Mesendoderm (in vitro differentiated cells): Measurements from ENCODE around the gene BRI3BP.

Experiments
- DNase-seq: peaks from one replicate; pipeline ENCODE4 v3.0.0; 2013
- H2AK5ac ChIP-seq: 2 replicates; pipeline ENCODE4 v1.6.1; 2013; ENCODE audit warnings: low read length, inconsistent platforms
- H2BK120ac ChIP-seq: 2 replicates; pipeline ENCODE4 v1.6.1; 2013; ENCODE audit warnings: low read depth, mild to moderate bottlenecking, low read length, moderate library complexity, mixed read lengths
- H2BK15ac ChIP-seq: replicated peaks from 2 replicates; pipeline ENCODE4 v1.6.1; 2013; ENCODE audit warnings: low read depth, mild to moderate bottlenecking, moderate library complexity
- H2BK5ac ChIP-seq: 2 replicates; pipeline ENCODE4 v1.6.1; 2013; ENCODE audit warnings: low read length, inconsistent platforms
- H3K18ac ChIP-seq: 2 replicates; pipeline ENCODE4 v1.6.1; 2013; ENCODE audit warnings: mild to moderate bottlenecking, low read length, mixed read lengths
- H3K23ac ChIP-seq: one replicate; pipeline ENCODE4 v1.6.1; 2013; ENCODE audit warnings: low read length
- H3K27ac ChIP-seq: 2 replicates; pipeline ENCODE4 v1.5.1; 2013; ENCODE audit warnings: low read depth, mild to moderate bottlenecking, inconsistent platforms, low read length, moderate library complexity
- H3K27me3 ChIP-seq: 2 replicates; pipeline ENCODE4 v1.6.1; 2013; ENCODE audit warnings: low read length, control low read depth, mild to moderate bottlenecking, inconsistent platforms; ENCODE audit not compliant: insufficient read depth, poor library complexity
- H3K36me3 ChIP-seq: 2 replicates; pipeline ENCODE4 v1.6.1; 2013; ENCODE audit warnings: low read length, inconsistent platforms; ENCODE audit not compliant: control insufficient read depth, insufficient read depth
- H3K4ac ChIP-seq: one replicate; pipeline ENCODE4 v1.6.1; 2013; ENCODE audit warnings: low read depth, mild to moderate bottlenecking, low read length, moderate library complexity
- H3K4me1 ChIP-seq: 2 replicates; pipeline ENCODE4 v1.6.1; 2013; ENCODE audit warnings: low read depth, low read length, inconsistent platforms; ENCODE audit not compliant: control insufficient read depth
- H3K4me2 ChIP-seq: 2 replicates; pipeline ENCODE4 v1.6.1; 2013; ENCODE audit warnings: low read length
- H3K4me3 ChIP-seq: 2 replicates; pipeline ENCODE4 v1.5.1; 2013; ENCODE audit warnings: mild to moderate bottlenecking, low read length
- H3K56ac ChIP-seq: one replicate; pipeline ENCODE4 v1.6.1; 2013; ENCODE audit warnings: low read length
- H3K79me1 ChIP-seq: 2 replicates; pipeline ENCODE4 v1.6.1; 2013; ENCODE audit warnings: low read length, inconsistent platforms
- H3K79me2 ChIP-seq: 2 replicates; pipeline ENCODE4 v1.6.1; 2013; ENCODE audit warnings: mild to moderate bottlenecking, low read length; ENCODE audit not compliant: control insufficient read depth, insufficient read depth
- H3K9ac ChIP-seq: 2 replicates; pipeline ENCODE4 v1.6.1; 2013; ENCODE audit warnings: low read length, inconsistent platforms
- H4K5ac ChIP-seq: one replicate; pipeline ENCODE4 v1.6.1; 2013; ENCODE audit warnings: low read length
- H4K8ac ChIP-seq: one replicate; pipeline ENCODE4 v1.6.1; 2013; ENCODE audit warnings: low read depth, mild to moderate bottlenecking, control low read depth, low read length, moderate library complexity
- WGBS: extraction: QIAGEN DNeasy Blood & Tissue Kit; methylation state at CpG from one replicate; pipeline ENCODE4 v1.1.7; 2013; ENCODE audit warnings: low lambda C conversion rate, missing lambda C conversion rate; ENCODE audit not compliant: insufficient coverage; ENCODE audit errors: extremely low coverage; 5-methylcytosine and 5-hydroxymethylcytosine counted together

Gene BRI3BP

GRCh38 chr12:125006365-125006764 lies 12.9 kb downstream of the BRI3BP start:
- no peak overlapping the region for H3K4me3 ChIP-seq
- no peak overlapping the region for H3K56ac ChIP-seq
- H3K18ac ChIP-seq = no peak overlapping the region
- H3K79me1 ChIP-seq = peaks cover 22% of the 10 kb centered on the region
- H2BK15ac ChIP-seq = no peak overlapping the region
- no peak overlapping the region for H2AK5ac ChIP-seq
- H3K4me1 ChIP-seq = no peaks in the 10 kb centered on the region
- no peaks in the 10 kb centered on the region for H3K27me3 ChIP-seq
- no peak overlapping the region for H3K4ac ChIP-seq
- no peak overlapping the region for H2BK5ac ChIP-seq
- no peak for DNase-seq
- H2BK120ac ChIP-seq = no peak overlapping the region
- no peak overlapping the region for H3K27ac ChIP-seq
- H4K8ac ChIP-seq = no peak overlapping the region
- H3K79me2 ChIP-seq = peaks cover 27% of the 10 kb centered on the region
- H3K4me2 ChIP-seq = no peak overlapping the region
- no peaks in the 10 kb centered on the region for H3K36me3 ChIP-seq
- no peak overlapping the region for H3K23ac ChIP-seq
- H3K9ac ChIP-seq = no peak overlapping the region
- WGBS = no CpG with 5 or more reads among the region's 11 CpGs
- no peak overlapping the region for H4K5ac ChIP-seq

- H3K36me3 ChIP-seq = peaks cover 8% of the 10 kb centered on the region
- no CpG with 5 or more reads among the region's 14 CpGs for WGBS
These were observed 20.5 kb downstream of the BRI3BP start for GRCh38 chr12:125013816-125014442.

GRCh38 chr12:125014526-125014925 lies 21.1 kb downstream of the BRI3BP start:
- Histone ChIP-seq H3K18ac (no peak overlapping the region), H2BK120ac (no peak overlapping the region), H4K8ac (no peak overlapping the region), H3K4ac (no peak overlapping the region), H3K79me1 (peaks cover 5% of the 10 kb centered on the region), H3K4me1 (no peaks in the 10 kb centered on the region), H3K36me3 (peaks cover 9% of the 10 kb centered on the region), H3K4me2 (no peak overlapping the region), H3K23ac (no peak overlapping the region), H3K4me3 (no peak overlapping the region), H3K79me2 (peaks cover 3% of the 10 kb centered on the region), H4K5ac (no peak overlapping the region), H3K56ac (no peak overlapping the region), H3K27ac (no peak overlapping the region), H2AK5ac (no peak overlapping the region), H2BK15ac (no peak overlapping the region), H3K27me3 (no peaks in the 10 kb centered on the region), H3K9ac (no peak overlapping the region), H2BK5ac (no peak overlapping the region)
- DNase-seq = no peak
- WGBS = no CpG with 5 or more reads among the region's 5 CpGs

More at GRCh38 chr12:125013816-125014442, 20.5 kb downstream of the BRI3BP start:
- Histone ChIP-seq H2AK5ac (no peak overlapping the region), H3K79me2 (peaks cover 3% of the 10 kb centered on the region), H3K79me1 (peaks cover 5% of the 10 kb centered on the region), H3K27ac (no peak overlapping the region), H3K4me1 (no peaks in the 10 kb centered on the region), H3K4ac (no peak overlapping the region), H3K4me3 (no peak overlapping the region), H4K8ac (no peak overlapping the region), H2BK15ac (no peak overlapping the region), H4K5ac (no peak overlapping the region), H2BK120ac (no peak overlapping the region), H2BK5ac (no peak overlapping the region), H3K23ac (no peak overlapping the region), H3K9ac (no peak overlapping the region), H3K56ac (no peak overlapping the region), H3K18ac (no peak overlapping the region), H3K4me2 (no peak overlapping the region), H3K27me3 (no peaks in the 10 kb centered on the region)
- DNase-seq = no peak

GRCh38 chr12:125015680-125016310 lies 22.4 kb downstream of the BRI3BP start:
- H3K4me1 ChIP-seq = no peaks in the 10 kb centered on the region
- peaks cover 3% of the 10 kb centered on the region for H3K79me2 ChIP-seq
- WGBS = no CpG with 5 or more reads among the region's 24 CpGs
- no peak for DNase-seq
- H4K5ac ChIP-seq = no peak overlapping the region
- H2AK5ac ChIP-seq = no peak overlapping the region
- no peak overlapping the region for H2BK120ac ChIP-seq
- H3K4me2 ChIP-seq = no peak overlapping the region
- no peak overlapping the region for H3K23ac ChIP-seq
- H3K4ac ChIP-seq = no peak overlapping the region
- no peak overlapping the region for H3K9ac ChIP-seq
- peaks cover 9% of the 10 kb centered on the region for H3K36me3 ChIP-seq
- no peak overlapping the region for H3K27ac ChIP-seq
- no peak overlapping the region for H3K56ac ChIP-seq
- no peak overlapping the region for H3K18ac ChIP-seq
- H3K79me1 ChIP-seq = peaks cover 2% of the 10 kb centered on the region
- H3K4me3 ChIP-seq = no peak overlapping the region
- no peak overlapping the region for H4K8ac ChIP-seq
- H2BK5ac ChIP-seq = no peak overlapping the region
- H3K27me3 ChIP-seq = no peaks in the 10 kb centered on the region
- no peak overlapping the region for H2BK15ac ChIP-seq

- no peak overlapping the region for H3K23ac ChIP-seq
- no peak overlapping the region for H2BK15ac ChIP-seq
- H3K79me2 ChIP-seq = no peaks in the 10 kb centered on the region
- peaks cover 9% of the 10 kb centered on the region for H3K36me3 ChIP-seq
- no peak overlapping the region for H3K27ac ChIP-seq
- no peak for DNase-seq
- no peak overlapping the region for H3K9ac ChIP-seq
- H3K4me2 ChIP-seq = no peak overlapping the region
- WGBS = no CpG with 5 or more reads among the region's 9 CpGs
- no peak overlapping the region for H3K4ac ChIP-seq
- H3K4me1 ChIP-seq = no peaks in the 10 kb centered on the region
- no peak overlapping the region for H2BK5ac ChIP-seq
- H4K8ac ChIP-seq = no peak overlapping the region
- no peak overlapping the region for H4K5ac ChIP-seq
- H3K56ac ChIP-seq = no peak overlapping the region
- H2BK120ac ChIP-seq = no peak overlapping the region
- H3K4me3 ChIP-seq = no peak overlapping the region
- H2AK5ac ChIP-seq = no peak overlapping the region
- no peak overlapping the region for H3K18ac ChIP-seq
- H3K27me3 ChIP-seq = no peaks in the 10 kb centered on the region
- no peaks in the 10 kb centered on the region for H3K79me1 ChIP-seq
These were observed 24.4 kb downstream of the BRI3BP start for GRCh38 chr12:125017801-125018200.

GRCh38 chr12:125018356-125018755 lies 24.9 kb downstream of the BRI3BP start:
- H2AK5ac ChIP-seq = no peak overlapping the region
- H3K23ac ChIP-seq = no peak overlapping the region
- H3K36me3 ChIP-seq = peaks cover 6% of the 10 kb centered on the region
- no peaks in the 10 kb centered on the region for H3K79me2 ChIP-seq
- DNase-seq = no peak
- no peak overlapping the region for H3K4me3 ChIP-seq
- H2BK15ac ChIP-seq = no peak overlapping the region
- H3K56ac ChIP-seq = no peak overlapping the region
- no peak overlapping the region for H3K27ac ChIP-seq
- no peak overlapping the region for H4K5ac ChIP-seq
- no CpG with 5 or more reads among the region's 11 CpGs for WGBS
- no peak overlapping the region for H4K8ac ChIP-seq
- no peak overlapping the region for H2BK120ac ChIP-seq
- no peak overlapping the region for H3K9ac ChIP-seq
- no peak overlapping the region for H3K4ac ChIP-seq
- no peak overlapping the region for H3K4me2 ChIP-seq
- H2BK5ac ChIP-seq = no peak overlapping the region
- H3K18ac ChIP-seq = no peak overlapping the region
- H3K4me1 ChIP-seq = no peaks in the 10 kb centered on the region
- H3K79me1 ChIP-seq = no peaks in the 10 kb centered on the region
- no peaks in the 10 kb centered on the region for H3K27me3 ChIP-seq
